Right cardiac atrium (tissue), 5 donors: ENCODE data around the gene AFF2. TPM values are rescaled to one million over a fixed set of nuclear protein-coding genes. Genes with fewer than 3 reads are reported as not detected.

ENCODE experiments used
- ATAC-seq, 2 donors: fragments of 200-7000 bp; cut with Tn5 transposase; one replicate each; pipeline versions ENCODE4 v1.8.0 to v1.9.1; 2020; ENCODE audit warnings: moderate library complexity in 2 of 2, mild to moderate bottlenecking in 1 of 2
- DNase-seq, 3 donors: peaks; one replicate each; pipeline ENCODE4 v3.0.0-alpha.2; 2020
- H3K27ac ChIP-seq: one replicate; pipeline ENCODE4 v1.5.1; 2013; ENCODE audit warnings: mild to moderate bottlenecking, low read length, control low read depth, moderate library complexity
- H3K27me3 ChIP-seq: one replicate; pipeline ENCODE4 v1.6.1; 2013; ENCODE audit not compliant: control insufficient read depth, insufficient read depth
- H3K4me1 ChIP-seq: one replicate; pipeline ENCODE4 v1.6.1; 2013; ENCODE audit warnings: low read length; ENCODE audit not compliant: control insufficient read depth, insufficient read depth
- H3K4me3 ChIP-seq: one replicate; pipeline ENCODE4 v1.5.1; 2013; ENCODE audit warnings: low read length, control low read depth
- H3K9me3 ChIP-seq: one replicate; pipeline ENCODE4 v1.6.1; 2013; ENCODE audit warnings: low read length; ENCODE audit not compliant: control insufficient read depth
- WGBS: extraction: QIAGEN DNeasy Blood & Tissue Kit; methylation state at CpG from one replicate; pipeline ENCODE4 v1.1.7; 2013; 5-methylcytosine and 5-hydroxymethylcytosine counted together
- intact Hi-C, 4 donors: fragments of 100-400 bp; cut with DNase I; formaldehyde crosslinking; loops; one replicate each; pipeline versions ENCODE4 v1.11.0 to v1.14.0; 2022 to 2023
- polyA plus RNA-seq: library from polyadenylated mRNA; stranded (reverse); fragments of 200-250 nt; gene quantifications from one replicate; pipeline ENCODE4 v1.2.3, GENCODE V29; 2013
- total RNA-seq, 4 donors: library from RNA; stranded (reverse); fragmentation: NEBNext Ultra II Directional; extraction: Animal tissue kit (Norgen Biotek cat#: 25700); gene quantifications; one replicate each; pipeline ENCODE4 v1.2.1, GENCODE V29; 2021
- donor health status: healthy with polysubstance abuse.
- donor health status: DM: no; HTN: yes; CAD: no.
- donor health status: DM: no; HTN: no; CAD: no.
- donor health status: DM: no; HTN: yes; CAD: no; lungs with severe emphysema.
- donor health status: DM: yes; HTN: yes; CAD: no.

Gene AFF2
- total and polyA plus RNA-seq, 5 donors: 1.00 to 3.1 (median 2.3) TPM

- H3K9me3 ChIP-seq: no peaks in the 10 kb centered on the region
- DNase-seq: no peak
- 89% methylated on average over 17 of the region's 17 CpGs for WGBS
- H3K4me1 ChIP-seq: no peaks in the 10 kb centered on the region
- no peak overlapping the region for H3K27ac ChIP-seq
- ATAC-seq: no peak
- H3K4me3 ChIP-seq: no peak overlapping the region
- intact Hi-C loops: no loop called here
- no peaks in the 10 kb centered on the region for H3K27me3 ChIP-seq
Measured at GRCh38 chrX:148806145-148806870, 305.9 kb downstream of the AFF2 start.

GRCh38 chrX:148808833-148809232 is 308.4 kb downstream of the AFF2 start:
- no peak overlapping the region for H3K4me3 ChIP-seq
- no peaks in the 10 kb centered on the region for H3K9me3 ChIP-seq
- no peaks in the 10 kb centered on the region for H3K27me3 ChIP-seq
- WGBS: 65% methylated on average over 6 of the region's 6 CpGs
- no peaks in the 10 kb centered on the region for H3K4me1 ChIP-seq
- H3K27ac ChIP-seq: no peak overlapping the region
- no peak for ATAC-seq
- intact Hi-C loops: no loop called here
- no peak for DNase-seq

- WGBS: 65% methylated on average over 5 of the region's 5 CpGs
- ATAC-seq: no peak
Measured at GRCh38 chrX:148811236-148811635, 310.8 kb downstream of the AFF2 start.

GRCh38 chrX:148813422-148813821 is 313.0 kb downstream of the AFF2 start:
- DNase-seq: no peak
- intact Hi-C loops: no loop called here
- H3K27me3 ChIP-seq: no peaks in the 10 kb centered on the region
- H3K9me3 ChIP-seq: no peaks in the 10 kb centered on the region
- ATAC-seq: no peak
- H3K4me3 ChIP-seq: no peak overlapping the region
- no peaks in the 10 kb centered on the region for H3K4me1 ChIP-seq
- no peak overlapping the region for H3K27ac ChIP-seq
- WGBS: 91% methylated on average over 1 of the region's 1 CpG

More at GRCh38 chrX:148811236-148811635, 310.8 kb downstream of the AFF2 start:
- no peak for DNase-seq
- intact Hi-C loops: no loop called here
- Histone ChIP-seq H3K4me3 (no peak overlapping the region), H3K4me1 (no peaks in the 10 kb centered on the region), H3K9me3 (no peaks in the 10 kb centered on the region), H3K27ac (no peak overlapping the region), H3K27me3 (no peaks in the 10 kb centered on the region)

GRCh38 chrX:148813967-148814366 is 313.6 kb downstream of the AFF2 start:
- no peak for DNase-seq
- Histone ChIP-seq H3K9me3 (no peaks in the 10 kb centered on the region), H3K27me3 (no peaks in the 10 kb centered on the region), H3K4me3 (no peak overlapping the region), H3K4me1 (no peaks in the 10 kb centered on the region), H3K27ac (no peak overlapping the region)
- intact Hi-C loops: no loop called here
- no peak for ATAC-seq
- 87% methylated on average over 4 of the region's 4 CpGs for WGBS

- no peak for ATAC-seq
- Histone ChIP-seq H3K27ac (no peak overlapping the region), H3K4me1 (no peaks in the 10 kb centered on the region), H3K9me3 (no peaks in the 10 kb centered on the region), H3K4me3 (no peak overlapping the region), H3K27me3 (no peaks in the 10 kb centered on the region)
- intact Hi-C loops: no loop called here
- DNase-seq: no peak
- 78% methylated on average over 1 of the region's 1 CpG for WGBS
Measured at GRCh38 chrX:148815218-148815961, 315.0 kb downstream of the AFF2 start.

GRCh38 chrX:148823986-148824385 is 323.6 kb downstream of the AFF2 start:
- no peak for DNase-seq
- WGBS: 74% methylated on average over 2 of the region's 2 CpGs
- intact Hi-C loops: no loop called here
- Histone ChIP-seq H3K27me3 (no peaks in the 10 kb centered on the region), H3K27ac (no peak overlapping the region), H3K4me1 (no peaks in the 10 kb centered on the region), H3K4me3 (no peak overlapping the region), H3K9me3 (no peaks in the 10 kb centered on the region)
- no peak for ATAC-seq

- no peaks in the 10 kb centered on the region for H3K9me3 ChIP-seq
- H3K4me3 ChIP-seq: no peak overlapping the region
- H3K27ac ChIP-seq: no peak overlapping the region
- intact Hi-C loops: no loop called here
- no peaks in the 10 kb centered on the region for H3K4me1 ChIP-seq
- ATAC-seq (no peak), DNase-seq (no peak)
- 69% methylated on average over 2 of the region's 2 CpGs for WGBS
- no peaks in the 10 kb centered on the region for H3K27me3 ChIP-seq
Measured at GRCh38 chrX:148825696-148826095, 325.3 kb downstream of the AFF2 start.

- no peak for ATAC-seq
- Histone ChIP-seq H3K27ac (no peak overlapping the region), H3K27me3 (no peaks in the 10 kb centered on the region), H3K4me3 (no peak overlapping the region), H3K4me1 (no peaks in the 10 kb centered on the region), H3K9me3 (no peaks in the 10 kb centered on the region)
- intact Hi-C loops: no loop called here
- 47% methylated on average over 4 of the region's 4 CpGs for WGBS
- no peak for DNase-seq
Measured at GRCh38 chrX:148836741-148837140, 336.3 kb downstream of the AFF2 start.

- 84% methylated on average over 1 of the region's 1 CpG for WGBS
Measured at GRCh38 chrX:148850631-148851030, 350.2 kb downstream of the AFF2 start.

GRCh38 chrX:148854306-148854705 is 353.9 kb downstream of the AFF2 start:
- DNase-seq (no peak), ATAC-seq (no peak)
- H3K4me3 ChIP-seq: no peak overlapping the region
- no peak overlapping the region for H3K27ac ChIP-seq
- H3K27me3 ChIP-seq: no peaks in the 10 kb centered on the region
- no peaks in the 10 kb centered on the region for H3K9me3 ChIP-seq
- intact Hi-C loops: no loop called here
- 52% methylated on average over 4 of the region's 4 CpGs for WGBS
- H3K4me1 ChIP-seq: no peaks in the 10 kb centered on the region

More at GRCh38 chrX:148850631-148851030, 350.2 kb downstream of the AFF2 start:
- H3K27me3 ChIP-seq: no peaks in the 10 kb centered on the region
- intact Hi-C loops: no loop called here
- no peak for DNase-seq
- no peak overlapping the region for H3K4me3 ChIP-seq
- no peak for ATAC-seq
- no peak overlapping the region for H3K27ac ChIP-seq
- H3K9me3 ChIP-seq: no peaks in the 10 kb centered on the region
- H3K4me1 ChIP-seq: no peaks in the 10 kb centered on the region
